ENCODE measurements around the gene TFIP11. TPM values are rescaled to one million over a fixed set of nuclear protein-coding genes. Genes with fewer than 3 reads are reported as not detected.

Gene TFIP11
- total and polyA plus RNA-seq, 4 donors: 14.3 to 31.7 (median 24.6) TPM

GRCh38 chr22:26549902-26550497, 37.7 kb upstream of the TFIP11 start:
- H3K27me3 ChIP-seq (ENCODE audit: control insufficient read depth in 4 of 4, insufficient read depth in 4 of 4, low read length in 3 of 4): no peaks in the 10 kb centered on the region
- peak overlapping the region; percentile 69 to 80 for H3K27ac ChIP-seq (ENCODE audit: low read depth in 1 of 2, low read length in 2 of 2)
- H3K9ac ChIP-seq (ENCODE audit: low read depth in 1 of 2, low read length in 2 of 2): no peak overlapping the region
- no peak overlapping the region for H3K4me3 ChIP-seq (ENCODE audit: low read depth in 1 of 3, low read length in 3 of 3)
- no peak for DNase-seq (ENCODE audit: low spot score)
- TF ChIP-seq FOXA2 (IDR thresholded peaks at IDR 0.05) (no peak), MAX (IDR thresholded peaks at IDR 0.05) (no peak), JUND (IDR thresholded peaks at IDR 0.05) (peak in 1 of 2 donors; percentile 10), RXRA (IDR thresholded peaks at IDR 0.05) (peak in 1 of 2 donors; percentile 4), HNF4A (conservative IDR thresholded peaks at IDR 0.05) (peak; percentile 61 to 74), EGR1 (IDR thresholded peaks at IDR 0.05; ENCODE audit: low read depth in 2 of 2) (no peak), TAF1 (conservative IDR thresholded peaks at IDR 0.05) (no peak), RAD21 (IDR thresholded peaks at IDR 0.05) (no peak), REST (IDR thresholded peaks at IDR 0.05) (no peak), GABPA (IDR thresholded peaks at IDR 0.05 in 1 of 2, conservative IDR thresholded peaks at IDR 0.05 in 1 of 2) (no peak), CTCF (IDR thresholded peaks at IDR 0.05; ENCODE audit: low read depth, low read length, missing input control) (no peak), SP1 (IDR thresholded peaks at IDR 0.05) (no peak), NR2F2 (IDR thresholded peaks at IDR 0.05) (no peak)
- H3K9me3 ChIP-seq (ENCODE audit: control insufficient read depth in 4 of 4, low read length in 3 of 4): no peaks in the 10 kb centered on the region
- peaks cover 19 to 74% (median 59%) of the 10 kb centered on the region in 4 donors for H3K4me1 ChIP-seq (ENCODE audit: control insufficient read depth in 4 of 4, insufficient read depth in 4 of 4, low read length in 3 of 4)
- WGBS: 59% methylated on average over 4 of the region's 4 CpGs
- peaks cover 0 to 4% (median 0%) of the 10 kb centered on the region in 4 donors for H3K36me3 ChIP-seq (ENCODE audit: control insufficient read depth in 4 of 4, insufficient read depth in 3 of 4, low read depth in 1 of 4, low read length in 3 of 4)

- peaks cover 14 to 75% (median 58%) of the 10 kb centered on the region in 4 donors for H3K4me1 ChIP-seq (ENCODE audit: control insufficient read depth in 4 of 4, insufficient read depth in 4 of 4, low read length in 3 of 4)
Measured at GRCh38 chr22:26548984-26549383, 36.7 kb upstream of the TFIP11 start.

More at GRCh38 chr22:26548984-26549383, 36.7 kb upstream of the TFIP11 start:
- 70% methylated on average over 6 of the region's 6 CpGs for WGBS
- Histone ChIP-seq H3K9me3 (ENCODE audit: control insufficient read depth in 4 of 4, low read length in 3 of 4) (no peaks in the 10 kb centered on the region), H3K36me3 (ENCODE audit: control insufficient read depth in 4 of 4, insufficient read depth in 3 of 4, low read depth in 1 of 4, low read length in 3 of 4) (peaks cover 0 to 4% (median 1%) of the 10 kb centered on the region in 4 donors), H3K27ac (ENCODE audit: low read depth in 1 of 2, low read length in 2 of 2) (peak overlapping the region; percentile 32 to 59), H3K4me3 (ENCODE audit: low read depth in 1 of 3, low read length in 3 of 3) (no peak overlapping the region), H3K27me3 (ENCODE audit: control insufficient read depth in 4 of 4, insufficient read depth in 4 of 4, low read length in 3 of 4) (no peaks in the 10 kb centered on the region), H3K9ac (ENCODE audit: low read depth in 1 of 2, low read length in 2 of 2) (peak overlapping the region in 1 of 2 donors; percentile 42)
- no peak for DNase-seq (ENCODE audit: low spot score)
- TF ChIP-seq ZBTB33 (IDR thresholded peaks at IDR 0.05) (no peak), SP1 (IDR thresholded peaks at IDR 0.05) (no peak), RXRA (IDR thresholded peaks at IDR 0.05) (no peak), YY1 (IDR thresholded peaks at IDR 0.05) (no peak), RAD21 (IDR thresholded peaks at IDR 0.05) (no peak), TAF1 (conservative IDR thresholded peaks at IDR 0.05) (no peak)

Data from liver (tissue), 9 donors.